Measurements from ENCODE around the gene SPEN.

SPEN gene

GRCh38 chr1:15934211-15935055, 86.9 kb downstream of the SPEN start:
- no peak for DNase-seq (ENCODE audit: low read depth in 2 of 2)

- DNase-seq (ENCODE audit: low read depth in 2 of 2): no peak
Measured at GRCh38 chr1:15935056-15935950, 87.8 kb downstream of the SPEN start.

- no peak for DNase-seq (ENCODE audit: low read depth in 2 of 2)
Measured at GRCh38 chr1:15936025-15936424, 88.5 kb downstream of the SPEN start.

- DNase-seq (ENCODE audit: low read depth in 2 of 2): no peak
Measured at GRCh38 chr1:15937146-15937545, 89.6 kb downstream of the SPEN start.

GRCh38 chr1:15937706-15938168, 90.2 kb downstream of the SPEN start:
- no peak for DNase-seq (ENCODE audit: low read depth in 2 of 2)

- no peak for DNase-seq (ENCODE audit: low read depth in 2 of 2)
Measured at GRCh38 chr1:15938628-15939161, 91.2 kb downstream of the SPEN start.

- DNase-seq (ENCODE audit: low read depth in 2 of 2): no peak
Measured at GRCh38 chr1:15939181-15940109, 91.9 kb downstream of the SPEN start.

- no peak for DNase-seq (ENCODE audit: low read depth in 2 of 2)
Measured at GRCh38 chr1:15940110-15941043, 92.9 kb downstream of the SPEN start.

GRCh38 chr1:15941044-15941840, 93.7 kb downstream of the SPEN start:
- no peak for DNase-seq (ENCODE audit: low read depth in 2 of 2)

GRCh38 chr1:15941899-15942660, 94.6 kb downstream of the SPEN start:
- no peak for DNase-seq (ENCODE audit: low read depth in 2 of 2)

- DNase-seq (ENCODE audit: low read depth in 2 of 2): no peak
Measured at GRCh38 chr1:15942661-15943327, 95.3 kb downstream of the SPEN start.

GRCh38 chr1:15943328-15943991, 96.0 kb downstream of the SPEN start:
- no peak for DNase-seq (ENCODE audit: low read depth in 2 of 2)

GRCh38 chr1:15943992-15944307, 96.4 kb downstream of the SPEN start:
- DNase-seq (ENCODE audit: low read depth in 2 of 2): no peak

GRCh38 chr1:15944308-15945010, 97.0 kb downstream of the SPEN start:
- DNase-seq (ENCODE audit: low read depth in 2 of 2): no peak

- no peak for DNase-seq (ENCODE audit: low read depth in 2 of 2)
Measured at GRCh38 chr1:15945011-15945831, 97.7 kb downstream of the SPEN start.

- no peak for DNase-seq (ENCODE audit: low read depth in 2 of 2)
Measured at GRCh38 chr1:15945832-15946448, 98.4 kb downstream of the SPEN start.

Measured in stimulated activated CD8-positive, alpha-beta memory T cell treated with anti-CD3 and anti-CD28 coated beads, Interleukin-15, amount 100 ng/mL, for 4 hours (primary cell).